ENCODE results near the gene ZNF140.

DNA sequence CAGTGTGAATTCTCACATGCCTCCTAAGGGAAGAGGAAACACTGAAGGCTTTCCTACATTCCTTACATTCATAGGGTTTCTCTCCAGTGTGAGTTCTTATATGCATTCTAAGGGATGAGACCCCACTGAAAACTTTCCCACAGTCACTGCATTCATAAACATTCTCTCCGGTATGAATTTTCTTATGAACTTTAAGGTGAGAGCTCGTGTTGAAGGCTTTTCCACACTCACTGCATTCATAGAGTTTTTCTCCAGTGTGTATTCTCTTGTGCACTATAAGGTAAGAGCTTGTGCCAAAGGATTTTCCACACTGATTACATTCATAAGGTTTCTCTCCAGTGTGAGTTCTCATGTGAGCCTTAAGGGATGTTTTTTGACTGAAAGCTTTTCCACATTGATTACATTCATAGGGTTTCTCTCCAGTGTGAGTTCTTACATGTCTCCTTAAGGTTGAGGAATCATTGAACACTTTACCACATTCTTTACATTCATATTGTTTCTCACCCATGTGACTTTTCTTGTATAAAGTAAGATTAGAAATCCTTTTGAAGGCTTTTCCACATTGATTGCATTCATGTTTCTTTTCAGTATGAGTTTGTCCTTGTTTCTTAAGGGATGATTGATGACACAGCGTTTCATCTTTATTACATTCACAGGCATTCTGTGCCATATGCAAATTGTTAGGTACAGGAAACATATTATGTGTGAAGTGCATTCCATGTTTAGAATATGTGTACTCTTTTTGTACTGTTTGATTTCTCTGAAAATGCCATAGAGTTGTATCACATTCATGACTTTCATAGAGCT, 39.9 kb downstream of the ZNF140 start:
- TF ChIP-seq CTCF (conservative IDR thresholded peaks at IDR 0.05) = no peak
- no peak for TF ChIP-seq ZFX (IDR thresholded peaks at IDR 0.05)
